OCI-LY1 (cell line): ENCODE results near the gene KLHL29.

Source experiments
- H2AFZ ChIP-seq: fragments of 200-600 bp; sonication (generic), shearing (Covaris generic); 2 replicates; pipeline ENCODE4 v1.6.0; 2014; ENCODE audit warnings: antibody characterized with exemption, mild to moderate bottlenecking, low read length
- H3F3A ChIP-seq: fragments of 200-600 bp; sonication (generic), shearing (Covaris generic); 2 replicates; pipeline ENCODE4 v1.6.0; 2014; ENCODE audit warnings: mild to moderate bottlenecking, antibody characterized with exemption, low read length, moderate library complexity; ENCODE audit not compliant: insufficient read depth
- H3K27ac ChIP-seq: fragments of 200-600 bp; sonication (generic); 2 replicates; pipeline ENCODE4 v1.5.1; 2014; ENCODE audit warnings: low read length, mixed run types, mild to moderate bottlenecking, low read depth; ENCODE audit not compliant: poor library complexity, severe bottlenecking
- H3K27me3 ChIP-seq: fragments of 200-600 bp; sonication (generic); 2 replicates; pipeline ENCODE4 v1.6.0; 2014; ENCODE audit warnings: antibody characterized with exemption, mild to moderate bottlenecking, low read length, moderate library complexity; ENCODE audit not compliant: insufficient read depth
- H3K36me3 ChIP-seq: fragments of 200-600 bp; sonication (generic); 2 replicates; pipeline ENCODE4 v1.6.1; 2014; ENCODE audit warnings: mild to moderate bottlenecking, antibody characterized with exemption, low read length, moderate library complexity, mixed read lengths; ENCODE audit not compliant: insufficient read depth
- H3K4me1 ChIP-seq: fragments of 200-600 bp; sonication (generic); 2 replicates; pipeline ENCODE4 v1.5.1; 2014; ENCODE audit warnings: mild to moderate bottlenecking, low read length, moderate library complexity; ENCODE audit not compliant: insufficient read depth, severe bottlenecking
- H3K4me2 ChIP-seq: fragments of 200-600 bp; sonication (generic), shearing (Covaris generic); 2 replicates; pipeline ENCODE4 v1.6.1; 2014; ENCODE audit warnings: low read length
- H3K4me3 ChIP-seq: fragments of 200-600 bp; sonication (generic); 2 replicates; pipeline ENCODE4 v1.5.1; 2014; ENCODE audit warnings: low read length, low read depth, mild to moderate bottlenecking, mixed read lengths; ENCODE audit not compliant: poor library complexity, severe bottlenecking
- H3K79me2 ChIP-seq: fragments of 200-600 bp; shearing (Covaris generic); 2 replicates; pipeline ENCODE4 v1.6.1; 2016; ENCODE audit warnings: mixed run types, low read length, mixed read lengths; ENCODE audit not compliant: insufficient read depth
- H3K9ac ChIP-seq: fragments of 200-600 bp; sonication (generic), shearing (Covaris generic); 2 replicates; pipeline ENCODE4 v1.6.1; 2014; ENCODE audit warnings: mild to moderate bottlenecking, low read length, mixed read lengths
- H3K9me2 ChIP-seq: fragments of 200-600 bp; sonication (generic), shearing (Covaris generic); 2 replicates; pipeline ENCODE4 v1.6.1; 2014; ENCODE audit warnings: low read depth, mild to moderate bottlenecking, low read length, mixed read lengths
- H3K9me3 ChIP-seq: fragments of 200-600 bp; shearing (Covaris generic); 2 replicates; pipeline ENCODE4 v1.6.1; 2014; ENCODE audit warnings: low read length, mixed read lengths
- H4K20me1 ChIP-seq: fragments of 200-600 bp; sonication (generic), shearing (Covaris generic); 2 replicates; pipeline ENCODE4 v1.6.0; 2016; ENCODE audit warnings: mild to moderate bottlenecking, low read length; ENCODE audit not compliant: insufficient read depth
- EZH2 ChIP-seq: fragments of 200-600 bp; sonication (generic), shearing (Covaris generic); IDR thresholded peaks from 2 replicates; pipeline ENCODE4 v1.8.0; 2017; ENCODE audit warnings: borderline replicate concordance, mixed run types, mild to moderate bottlenecking, antibody characterized with exemption, low read length, moderate library complexity, mixed read lengths
- TF ChIP-seq, protein P1 (sequence below): fragments of 200-600 bp; sonication (generic), shearing (Covaris generic); IDR thresholded peaks from 2 replicates; pipeline ENCODE4 v1.5.1; 2017; ENCODE audit warnings: mild to moderate bottlenecking, antibody characterized with exemption, low read length, moderate library complexity, mixed read lengths

KLHL29 gene

DNA sequence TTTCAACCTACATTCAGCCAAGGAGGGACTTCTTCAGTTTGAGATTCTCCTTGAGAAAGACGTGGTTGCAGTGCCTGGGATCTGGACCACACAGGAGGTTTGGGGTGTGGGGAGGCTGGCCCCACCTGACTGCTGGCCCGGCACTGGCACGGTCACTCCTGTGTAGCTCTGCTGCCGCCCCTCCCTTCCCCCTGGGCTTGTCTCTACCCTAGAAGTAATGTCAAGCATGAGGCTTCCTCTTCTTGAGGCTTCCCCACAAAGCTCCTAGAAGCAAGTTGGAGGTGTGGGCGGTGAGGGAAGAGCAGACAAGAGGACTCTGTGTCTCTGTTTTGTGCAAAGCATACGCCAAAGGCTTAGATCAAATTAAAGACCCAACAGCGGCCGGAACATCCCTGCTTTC is 8.7 kb downstream of the KLHL29 start:
- H3K27me3 ChIP-seq: peaks cover 8% of the 10 kb centered on the region

DNA sequence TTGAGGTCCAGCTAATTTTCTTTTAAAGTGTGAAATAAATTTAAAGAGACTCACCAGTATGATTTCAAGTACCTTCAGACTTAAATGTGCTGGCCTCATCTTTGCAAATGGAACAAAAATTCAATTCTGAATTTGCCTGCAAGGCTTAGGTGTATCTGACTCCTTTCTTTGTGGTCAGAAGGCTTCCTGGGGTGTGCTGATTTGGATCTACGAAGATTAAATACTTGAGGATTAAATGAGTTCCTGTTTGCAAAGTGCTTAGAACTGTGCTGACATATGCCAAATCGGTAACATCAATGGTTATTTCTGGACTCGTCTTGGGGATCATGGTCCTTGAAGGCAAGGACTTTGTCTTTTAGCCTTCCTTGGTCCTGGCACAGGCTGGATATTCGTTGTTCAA is 9.7 kb downstream of the KLHL29 start:
- Histone ChIP-seq H3K4me1 (no peaks in the 10 kb centered on the region), H3K27me3 (peaks cover 5% of the 10 kb centered on the region; the same call in 1 of the 2 replicates), H3K9me3 (no peaks in the 10 kb centered on the region), H3K9ac (no peak overlapping the region), H3K27ac (no peak overlapping the region), H3K4me3 (no peak overlapping the region), H3K4me2 (no peak overlapping the region), H3K9me2 (no peaks in the 10 kb centered on the region), H3K79me2 (no peaks in the 10 kb centered on the region), H2AFZ (no peak overlapping the region), H3F3A (no peaks in the 10 kb centered on the region), H4K20me1 (no peaks in the 10 kb centered on the region), H3K36me3 (no peaks in the 10 kb centered on the region)
- TF ChIP-seq, protein P1, sequence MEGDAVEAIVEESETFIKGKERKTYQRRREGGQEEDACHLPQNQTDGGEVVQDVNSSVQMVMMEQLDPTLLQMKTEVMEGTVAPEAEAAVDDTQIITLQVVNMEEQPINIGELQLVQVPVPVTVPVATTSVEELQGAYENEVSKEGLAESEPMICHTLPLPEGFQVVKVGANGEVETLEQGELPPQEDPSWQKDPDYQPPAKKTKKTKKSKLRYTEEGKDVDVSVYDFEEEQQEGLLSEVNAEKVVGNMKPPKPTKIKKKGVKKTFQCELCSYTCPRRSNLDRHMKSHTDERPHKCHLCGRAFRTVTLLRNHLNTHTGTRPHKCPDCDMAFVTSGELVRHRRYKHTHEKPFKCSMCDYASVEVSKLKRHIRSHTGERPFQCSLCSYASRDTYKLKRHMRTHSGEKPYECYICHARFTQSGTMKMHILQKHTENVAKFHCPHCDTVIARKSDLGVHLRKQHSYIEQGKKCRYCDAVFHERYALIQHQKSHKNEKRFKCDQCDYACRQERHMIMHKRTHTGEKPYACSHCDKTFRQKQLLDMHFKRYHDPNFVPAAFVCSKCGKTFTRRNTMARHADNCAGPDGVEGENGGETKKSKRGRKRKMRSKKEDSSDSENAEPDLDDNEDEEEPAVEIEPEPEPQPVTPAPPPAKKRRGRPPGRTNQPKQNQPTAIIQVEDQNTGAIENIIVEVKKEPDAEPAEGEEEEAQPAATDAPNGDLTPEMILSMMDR: no peak
- no peak for TF ChIP-seq EZH2

More for the DNA sequence above, 8.7 kb downstream of the KLHL29 start:
- no peaks in the 10 kb centered on the region for H3F3A ChIP-seq
- no peaks in the 10 kb centered on the region for H3K36me3 ChIP-seq
- H3K9me3 ChIP-seq: no peaks in the 10 kb centered on the region
- no peak overlapping the region for H3K27ac ChIP-seq
- H3K9me2 ChIP-seq: no peaks in the 10 kb centered on the region
- H3K4me1 ChIP-seq: no peaks in the 10 kb centered on the region
- no peak overlapping the region for H3K4me2 ChIP-seq
- H2AFZ ChIP-seq: no peak overlapping the region
- H3K4me3 ChIP-seq: no peak overlapping the region
- no peaks in the 10 kb centered on the region for H4K20me1 ChIP-seq
- no peak overlapping the region for H3K9ac ChIP-seq
- no peaks in the 10 kb centered on the region for H3K79me2 ChIP-seq
- TF ChIP-seq, protein P1: no peak

DNA sequence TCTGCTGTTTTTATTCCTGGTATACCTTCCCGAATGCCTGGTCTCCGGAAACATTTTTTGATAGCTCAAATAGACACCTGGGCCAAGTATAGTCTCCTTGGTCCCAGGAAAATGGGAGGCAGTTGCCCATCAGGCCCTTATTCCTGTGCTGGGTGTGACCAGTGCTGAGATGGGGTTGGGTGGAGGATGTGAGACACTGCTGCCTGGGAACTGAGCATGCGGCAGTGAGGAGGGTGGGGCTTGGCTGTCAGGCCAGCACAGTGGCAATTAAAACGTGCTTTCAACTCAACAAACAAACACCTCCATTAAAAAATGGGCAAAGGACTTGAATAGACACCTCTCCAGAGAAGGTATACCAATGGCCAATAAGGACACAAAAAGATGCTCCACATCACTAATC is 12.5 kb downstream of the KLHL29 start:
- no peak overlapping the region for H3K27ac ChIP-seq
- no peak overlapping the region for H3K9ac ChIP-seq
- peaks cover 5% of the 10 kb centered on the region; the same call in 1 of the 2 replicates for H3K27me3 ChIP-seq
- H3K9me2 ChIP-seq: no peaks in the 10 kb centered on the region
- TF ChIP-seq, protein P1: no peak
- no peak for TF ChIP-seq EZH2
- H3K4me2 ChIP-seq: no peak overlapping the region
- H3K4me1 ChIP-seq: no peaks in the 10 kb centered on the region
- no peaks in the 10 kb centered on the region for H4K20me1 ChIP-seq
- no peaks in the 10 kb centered on the region for H3K79me2 ChIP-seq
- no peaks in the 10 kb centered on the region for H3K36me3 ChIP-seq
- H2AFZ ChIP-seq: no peak overlapping the region
- no peaks in the 10 kb centered on the region for H3K9me3 ChIP-seq
- no peaks in the 10 kb centered on the region for H3F3A ChIP-seq
- H3K4me3 ChIP-seq: no peak overlapping the region
